ENCODE results near the gene RPS6KA5.
"Not testable (repeated sequence)": the region's sequence is repeated elsewhere in the genome, so short reads cannot be mapped to it uniquely, and the experiment has no call there.

RPS6KA5 gene

GRCh38 chr14:90985601-90986242, 74.7 kb downstream of the RPS6KA5 start:
- Mint-ChIP-seq H3K4me1 (no peaks in the 10 kb centered on the region), H3K4me3 (no peak overlapping the region), H3K27me3 (ENCODE audit: low read depth, poor library complexity) (peaks cover 4% of the 10 kb centered on the region), H3K36me3 (ENCODE audit: low read depth) (no peaks in the 10 kb centered on the region), H3K9me3 (no peaks in the 10 kb centered on the region), H3K27ac (no peak overlapping the region)
- no peak for DNase-seq
- no peak for TF ChIP-seq CTCF (IDR thresholded peaks at IDR 0.05)

GRCh38 chr14:90983560-90983959, 76.9 kb downstream of the RPS6KA5 start:
- no peak for DNase-seq
- Mint-ChIP-seq H3K4me3 (no peak overlapping the region), H3K36me3 (ENCODE audit: low read depth) (no peaks in the 10 kb centered on the region), H3K9me3 (no peaks in the 10 kb centered on the region), H3K4me1 (no peaks in the 10 kb centered on the region), H3K27ac (no peak overlapping the region), H3K27me3 (ENCODE audit: low read depth, poor library complexity) (no peaks in the 10 kb centered on the region)
- TF ChIP-seq CTCF (IDR thresholded peaks at IDR 0.05): no peak

GRCh38 chr14:90981636-90982035, 78.8 kb downstream of the RPS6KA5 start:
- Mint-ChIP-seq H3K4me3 (no peak overlapping the region), H3K36me3 (ENCODE audit: low read depth) (no peaks in the 10 kb centered on the region), H3K9me3 (no peaks in the 10 kb centered on the region), H3K27me3 (ENCODE audit: low read depth, poor library complexity) (no peaks in the 10 kb centered on the region), H3K27ac (no peak overlapping the region), H3K4me1 (no peaks in the 10 kb centered on the region)
- no peak for TF ChIP-seq CTCF (IDR thresholded peaks at IDR 0.05)
- no peak for DNase-seq

- H3K36me3 Mint-ChIP-seq (ENCODE audit: low read depth); DNase-seq; H3K9me3 Mint-ChIP-seq; H3K4me3 Mint-ChIP-seq; H3K27ac Mint-ChIP-seq; H3K27me3 Mint-ChIP-seq (ENCODE audit: low read depth, poor library complexity); H3K4me1 Mint-ChIP-seq: not testable (repeated sequence)
Observed at GRCh38 chr14:90980636-90981035, 79.8 kb downstream of the RPS6KA5 start.

- no peaks in the 10 kb centered on the region for H3K4me1 Mint-ChIP-seq
- no peak overlapping the region for H3K4me3 Mint-ChIP-seq
- TF ChIP-seq CTCF (IDR thresholded peaks at IDR 0.05): no peak
- no peak overlapping the region for H3K27ac Mint-ChIP-seq
- no peak for DNase-seq
- no peaks in the 10 kb centered on the region for H3K27me3 Mint-ChIP-seq (ENCODE audit: low read depth, poor library complexity)
- no peaks in the 10 kb centered on the region for H3K36me3 Mint-ChIP-seq (ENCODE audit: low read depth)
- no peaks in the 10 kb centered on the region for H3K9me3 Mint-ChIP-seq
Observed at GRCh38 chr14:90979515-90979914, 80.9 kb downstream of the RPS6KA5 start.

GRCh38 chr14:90976101-90976500, 84.3 kb downstream of the RPS6KA5 start:
- no peak for DNase-seq
- H3K4me1 Mint-ChIP-seq: no peaks in the 10 kb centered on the region

More at GRCh38 chr14:90976101-90976500, 84.3 kb downstream of the RPS6KA5 start:
- no peak for TF ChIP-seq CTCF (IDR thresholded peaks at IDR 0.05)
- Mint-ChIP-seq H3K36me3 (ENCODE audit: low read depth) (no peaks in the 10 kb centered on the region), H3K27me3 (ENCODE audit: low read depth, poor library complexity) (no peaks in the 10 kb centered on the region), H3K27ac (no peak overlapping the region), H3K9me3 (no peaks in the 10 kb centered on the region), H3K4me3 (no peak overlapping the region)

All from nephron progenitor cell (in vitro differentiated cells).